Activated naive CD4-positive, alpha-beta T cell treated with anti-CD3 and anti-CD28 coated beads, Interleukin-2, amount 10 ng/mL, durations not matched to agents 7 days and 5 days (primary cell): ENCODE results near the gene SPATA17.
"Not testable (repeated sequence)": the region's sequence is repeated elsewhere in the genome, so short reads cannot be mapped to it uniquely, and the experiment has no call there.

Experiments used
- CTCF ChIA-PET: fragments of 350-600 bp; sonication (Branson Sonifier 250); formaldehyde crosslinking; loops from one replicate; lab custom pipeline; 2021; ENCODE audit warnings: antibody characterized with exemption; lab: Charles Lee
- DNase-seq: peaks from one replicate; pipeline ENCODE4 v3.0.0-alpha.2; 2020
- H3K27ac Mint-ChIP-seq: one replicate; pipeline ENCODE4 v1.8.0; 2021; ENCODE audit warnings: mild to moderate bottlenecking, moderate library complexity, mixed read lengths
- H3K27me3 Mint-ChIP-seq: one replicate; pipeline ENCODE4 v1.8.0; 2021; ENCODE audit warnings: mild to moderate bottlenecking, mixed read lengths
- H3K36me3 Mint-ChIP-seq: one replicate; pipeline ENCODE4 v1.8.0; 2021; ENCODE audit warnings: mixed read lengths
- H3K4me1 Mint-ChIP-seq: one replicate; pipeline ENCODE4 v1.8.0; 2021; ENCODE audit warnings: mixed read lengths
- H3K4me3 Mint-ChIP-seq: one replicate; pipeline ENCODE4 v1.8.0; 2021; ENCODE audit warnings: mild to moderate bottlenecking, moderate library complexity, mixed read lengths
- H3K9me3 Mint-ChIP-seq: one replicate; pipeline ENCODE4 v1.8.0; 2021; ENCODE audit warnings: mixed read lengths

The SPATA17 gene

DNA sequence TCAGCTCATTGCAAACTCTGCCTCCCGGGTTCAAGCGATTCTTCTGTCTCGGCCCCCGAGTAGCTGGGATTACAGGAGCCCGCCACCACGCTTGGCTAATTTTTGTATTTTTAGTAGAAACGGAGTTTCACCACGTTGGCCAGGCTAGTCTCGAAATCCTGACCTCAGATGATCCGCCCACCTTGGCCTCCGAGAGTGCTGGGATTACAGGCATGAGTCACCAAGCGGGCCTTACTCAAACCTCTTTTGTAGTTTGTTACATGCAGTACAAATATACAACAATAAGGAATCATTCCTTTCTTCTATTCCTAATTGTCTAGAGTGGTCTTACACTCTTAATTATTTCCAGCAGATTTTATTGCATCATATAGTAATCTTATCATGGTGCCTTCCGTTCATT, 16.6 kb downstream of the SPATA17 start:
- CTCF ChIA-PET, result interaction anchor here (0.9 kb wide), 1 partner anchor 13 kb away, joined by 3 read pairs; no protein-coding TSS in a partner anchor
- H3K27ac Mint-ChIP-seq, result no peak overlapping the region
- no peaks in the 10 kb centered on the region for H3K9me3 Mint-ChIP-seq
- peaks cover 6% of the 10 kb centered on the region for H3K27me3 Mint-ChIP-seq
- DNase-seq, result no peak
- H3K4me1 Mint-ChIP-seq, result no peaks in the 10 kb centered on the region
- H3K36me3 Mint-ChIP-seq, result no peaks in the 10 kb centered on the region
- no peak overlapping the region for H3K4me3 Mint-ChIP-seq

GRCh38 chr1:217650674-217651073, 19.5 kb downstream of the SPATA17 start:
- Mint-ChIP-seq H3K4me3 (no peak overlapping the region), H3K36me3 (no peaks in the 10 kb centered on the region), H3K27ac (no peak overlapping the region), H3K9me3 (no peaks in the 10 kb centered on the region), H3K27me3 (no peaks in the 10 kb centered on the region), H3K4me1 (no peaks in the 10 kb centered on the region)
- CTCF ChIA-PET, result no interaction called here
- DNase-seq, result no peak

DNA sequence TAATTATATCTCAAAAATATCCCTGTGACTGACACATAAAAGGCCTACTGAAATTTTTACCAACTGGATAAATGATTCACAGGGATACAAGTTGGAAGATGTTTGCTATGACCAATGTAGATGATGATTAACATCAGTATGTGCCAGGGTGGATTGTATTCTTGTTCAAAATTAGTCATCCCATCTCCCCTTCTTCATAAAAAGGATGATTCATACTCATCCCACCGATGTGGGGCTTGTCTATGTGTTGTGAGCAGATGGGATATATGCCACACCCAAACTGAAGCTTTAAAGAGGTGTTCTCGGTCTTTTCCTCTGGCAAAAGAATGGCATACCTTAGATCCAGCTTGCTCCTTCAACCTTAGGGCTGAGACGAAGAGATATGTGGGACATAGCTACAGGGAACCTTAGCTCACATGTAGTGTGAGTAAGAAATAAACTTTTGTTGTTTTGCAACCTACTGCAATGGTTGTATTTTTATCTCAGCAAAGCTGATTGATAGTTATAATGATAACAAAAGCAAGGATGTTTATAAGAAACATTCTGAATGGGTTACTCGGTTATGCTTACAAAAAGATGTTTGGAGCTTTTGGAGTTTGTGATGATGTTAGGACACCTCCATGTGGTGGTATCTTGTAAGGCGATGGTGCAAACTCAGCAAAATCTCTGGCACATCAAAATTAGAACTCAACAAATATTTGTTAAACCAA, 29.4 kb downstream of the SPATA17 start:
- H3K4me3 Mint-ChIP-seq, result no peak overlapping the region
- H3K36me3 Mint-ChIP-seq, result no peaks in the 10 kb centered on the region
- no peaks in the 10 kb centered on the region for H3K27me3 Mint-ChIP-seq
- no peak for DNase-seq
- no peak overlapping the region for H3K27ac Mint-ChIP-seq
- H3K9me3 Mint-ChIP-seq, result no peaks in the 10 kb centered on the region
- no peaks in the 10 kb centered on the region for H3K4me1 Mint-ChIP-seq
- CTCF ChIA-PET, result interaction anchor here (0.8 to 1.1 kb wide), 2 partner anchors 13 to 245 kb away, joined by 3 read pairs; no protein-coding TSS in a partner anchor

- Mint-ChIP-seq H3K9me3 (no peaks in the 10 kb centered on the region), H3K4me1 (no peaks in the 10 kb centered on the region), H3K27ac (no peak overlapping the region), H3K27me3 (no peaks in the 10 kb centered on the region), H3K4me3 (no peak overlapping the region), H3K36me3 (no peaks in the 10 kb centered on the region)
- DNase-seq, result no peak
- CTCF ChIA-PET, result interaction anchor here (0.8 to 1.1 kb wide), 2 partner anchors 14 to 246 kb away, joined by 3 read pairs; no protein-coding TSS in a partner anchor
These were observed 30.3 kb downstream of the SPATA17 start for GRCh38 chr1:217661407-217661806.

DNA sequence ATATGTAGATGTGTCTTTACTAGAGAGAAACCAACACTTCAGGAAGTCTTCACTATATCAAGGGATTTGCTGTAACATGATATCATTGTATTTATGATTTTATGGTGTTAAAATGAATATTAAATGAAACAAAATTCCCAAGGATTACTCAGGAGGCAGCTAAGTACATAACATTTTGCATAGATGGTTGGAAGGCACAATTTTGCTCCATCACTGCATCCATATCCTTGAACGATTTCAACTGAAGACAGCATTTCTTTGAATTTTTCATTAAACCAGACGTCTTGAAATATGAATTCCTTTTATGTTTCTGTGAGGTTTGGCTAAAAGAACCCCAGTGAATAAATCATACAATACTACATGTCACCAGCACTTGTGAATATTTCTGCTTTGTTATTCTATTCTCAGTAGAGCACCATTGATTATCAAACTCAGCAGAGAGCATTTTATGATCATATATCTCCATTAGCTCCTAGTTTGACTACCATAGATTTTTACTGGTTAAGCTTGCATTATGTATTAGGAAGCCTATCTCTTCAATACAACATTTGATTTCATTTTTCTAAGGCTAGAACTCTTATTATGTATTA, 37.3 kb downstream of the SPATA17 start:
- Mint-ChIP-seq H3K4me1 (no peaks in the 10 kb centered on the region), H3K4me3 (no peak overlapping the region), H3K36me3 (no peaks in the 10 kb centered on the region), H3K9me3 (no peaks in the 10 kb centered on the region), H3K27me3 (no peaks in the 10 kb centered on the region), H3K27ac (no peak overlapping the region)
- CTCF ChIA-PET, result no interaction called here
- no peak for DNase-seq

- Mint-ChIP-seq H3K27me3 (no peaks in the 10 kb centered on the region), H3K27ac (no peak overlapping the region), H3K36me3 (no peaks in the 10 kb centered on the region), H3K4me3 (no peak overlapping the region), H3K4me1 (no peaks in the 10 kb centered on the region), H3K9me3 (no peaks in the 10 kb centered on the region)
- CTCF ChIA-PET, result no interaction called here
- DNase-seq, result no peak
These were observed 42.2 kb downstream of the SPATA17 start for GRCh38 chr1:217673387-217673786.

- H3K9me3 Mint-ChIP-seq, result no peaks in the 10 kb centered on the region
- no peak overlapping the region for H3K4me3 Mint-ChIP-seq
- CTCF ChIA-PET, result no interaction called here
- DNase-seq, result no peak
- H3K36me3 Mint-ChIP-seq, result no peaks in the 10 kb centered on the region
- H3K4me1 Mint-ChIP-seq, result no peaks in the 10 kb centered on the region
- no peaks in the 10 kb centered on the region for H3K27me3 Mint-ChIP-seq
- peak overlapping the region; percentile 21 for H3K27ac Mint-ChIP-seq
These were observed 43.0 kb downstream of the SPATA17 start for GRCh38 chr1:217674028-217674729.

- H3K4me3 Mint-ChIP-seq, result no peak overlapping the region
- no peak overlapping the region for H3K27ac Mint-ChIP-seq
- no peak for DNase-seq
- no peaks in the 10 kb centered on the region for H3K4me1 Mint-ChIP-seq
- H3K27me3 Mint-ChIP-seq, result no peaks in the 10 kb centered on the region
- H3K36me3 Mint-ChIP-seq, result no peaks in the 10 kb centered on the region
- CTCF ChIA-PET, result no interaction called here
- no peaks in the 10 kb centered on the region for H3K9me3 Mint-ChIP-seq
These were observed 50.7 kb downstream of the SPATA17 start for GRCh38 chr1:217681806-217682205.

- Mint-ChIP-seq H3K9me3 (no peaks in the 10 kb centered on the region), H3K4me1 (no peaks in the 10 kb centered on the region), H3K36me3 (no peaks in the 10 kb centered on the region), H3K27ac (no peak overlapping the region), H3K27me3 (no peaks in the 10 kb centered on the region), H3K4me3 (no peak overlapping the region)
- CTCF ChIA-PET, result no interaction called here
- DNase-seq, result no peak
These were observed 56.4 kb downstream of the SPATA17 start for GRCh38 chr1:217687511-217687910.

DNA sequence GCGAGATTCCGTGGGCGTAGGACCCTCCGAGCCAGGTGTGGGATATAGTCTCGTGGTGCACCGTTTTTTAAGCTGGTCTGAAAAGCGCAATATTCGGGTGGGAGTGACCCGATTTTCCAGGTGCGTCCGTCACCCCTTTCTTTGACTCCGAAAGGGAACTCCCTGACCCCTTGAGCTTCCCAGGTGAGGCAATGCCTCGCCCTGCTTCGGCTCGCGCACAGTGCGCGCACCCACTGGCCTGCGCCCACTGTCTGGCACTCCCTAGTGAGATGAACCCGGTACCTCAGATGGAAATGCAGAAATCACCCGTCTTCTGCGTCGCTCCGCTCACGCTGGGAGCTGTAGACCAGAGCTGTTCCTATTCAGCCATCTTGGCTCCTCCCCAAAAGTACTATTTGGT, 65.0 kb downstream of the SPATA17 start:
- DNase-seq, H3K9me3 Mint-ChIP-seq, H3K4me3 Mint-ChIP-seq, H3K27ac Mint-ChIP-seq, H3K36me3 Mint-ChIP-seq, H3K4me1 Mint-ChIP-seq, CTCF ChIA-PET, H3K27me3 Mint-ChIP-seq: not testable (repeated sequence)

DNA sequence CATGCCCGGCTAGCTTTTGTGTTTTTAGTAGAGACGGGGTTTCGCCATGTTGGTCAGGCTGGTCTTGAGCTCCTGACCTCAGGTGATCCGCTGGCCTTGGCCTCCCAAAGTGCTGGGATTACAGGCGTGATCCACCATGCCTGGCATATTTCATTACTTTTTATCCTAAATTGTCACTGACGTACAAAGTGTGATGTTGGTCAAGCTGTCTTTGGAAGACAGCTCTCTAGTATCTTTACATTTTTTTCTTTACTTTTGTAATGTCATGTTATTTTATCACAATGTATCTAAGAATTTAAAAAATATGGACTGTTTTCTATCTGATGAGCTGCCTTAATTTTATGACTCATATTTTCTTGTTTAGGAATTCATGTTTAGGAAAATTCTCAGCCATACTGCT, 72.2 kb downstream of the SPATA17 start:
- Mint-ChIP-seq H3K9me3 (peaks cover 4% of the 10 kb centered on the region), H3K36me3 (no peaks in the 10 kb centered on the region), H3K4me3 (no peak overlapping the region), H3K4me1 (no peaks in the 10 kb centered on the region), H3K27me3 (no peaks in the 10 kb centered on the region), H3K27ac (no peak overlapping the region)
- CTCF ChIA-PET, result no interaction called here
- DNase-seq, result no peak

DNA sequence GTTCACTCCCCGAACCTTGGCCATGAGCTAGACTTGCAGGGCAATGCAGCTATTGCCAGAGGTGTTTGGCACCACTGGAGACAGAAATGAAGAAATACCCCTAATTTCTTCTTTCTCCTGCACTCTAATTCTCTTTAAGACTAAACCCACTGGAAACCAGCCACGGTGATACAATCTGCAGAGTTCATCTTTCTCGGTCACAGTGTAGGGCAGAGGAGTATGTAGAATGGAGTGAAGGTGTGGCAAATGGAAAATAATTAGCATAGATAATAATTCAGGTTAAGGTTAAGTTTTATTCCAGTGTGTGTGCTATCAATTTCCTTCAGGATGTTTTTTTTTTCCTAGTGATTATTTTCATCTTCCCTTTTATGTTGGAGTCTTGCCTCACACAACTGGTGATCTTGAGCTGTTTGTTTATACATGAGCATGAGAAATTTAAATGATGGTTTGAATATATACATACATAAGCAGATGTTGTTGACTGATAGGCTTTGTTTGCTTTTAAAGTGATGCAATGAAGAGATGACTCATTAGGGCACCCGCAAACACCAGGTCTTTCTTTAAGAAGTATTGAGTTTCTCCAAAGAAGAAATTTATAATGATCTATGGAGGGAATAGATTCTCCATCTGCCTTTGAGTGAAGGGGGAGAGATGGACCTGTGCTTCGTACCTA, 81.9 kb downstream of the SPATA17 start:
- no peaks in the 10 kb centered on the region for H3K27me3 Mint-ChIP-seq
- H3K4me3 Mint-ChIP-seq, result no peak overlapping the region
- no peaks in the 10 kb centered on the region for H3K9me3 Mint-ChIP-seq
- H3K4me1 Mint-ChIP-seq, result no peaks in the 10 kb centered on the region
- no peak overlapping the region for H3K27ac Mint-ChIP-seq
- H3K36me3 Mint-ChIP-seq, result no peaks in the 10 kb centered on the region
- CTCF ChIA-PET, result no interaction called here
- DNase-seq, result no peak

DNA sequence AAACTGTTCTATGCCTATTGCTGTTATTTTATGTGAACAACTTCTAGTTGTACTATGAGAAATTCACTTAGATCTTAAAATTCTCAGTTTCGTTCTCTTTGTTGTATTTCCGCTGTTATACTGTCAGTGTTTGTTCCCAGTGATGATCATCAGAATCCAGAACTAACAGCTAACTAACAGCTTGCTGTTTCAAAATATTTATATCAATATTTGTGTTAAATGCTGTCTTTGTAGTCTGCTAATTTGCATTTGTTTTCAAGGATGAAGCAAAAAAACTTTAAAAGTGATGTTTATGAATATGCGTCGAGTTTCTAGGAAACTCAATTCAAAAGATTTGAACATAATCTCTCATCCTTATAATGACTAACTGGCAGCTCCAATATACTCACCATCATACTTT, 84.5 kb downstream of the SPATA17 start:
- no peaks in the 10 kb centered on the region for H3K4me1 Mint-ChIP-seq
- no peak overlapping the region for H3K4me3 Mint-ChIP-seq
- H3K9me3 Mint-ChIP-seq, result no peaks in the 10 kb centered on the region
- no peak for DNase-seq
- CTCF ChIA-PET, result no interaction called here
- H3K27ac Mint-ChIP-seq, result no peak overlapping the region
- no peaks in the 10 kb centered on the region for H3K27me3 Mint-ChIP-seq
- H3K36me3 Mint-ChIP-seq, result no peaks in the 10 kb centered on the region

DNA sequence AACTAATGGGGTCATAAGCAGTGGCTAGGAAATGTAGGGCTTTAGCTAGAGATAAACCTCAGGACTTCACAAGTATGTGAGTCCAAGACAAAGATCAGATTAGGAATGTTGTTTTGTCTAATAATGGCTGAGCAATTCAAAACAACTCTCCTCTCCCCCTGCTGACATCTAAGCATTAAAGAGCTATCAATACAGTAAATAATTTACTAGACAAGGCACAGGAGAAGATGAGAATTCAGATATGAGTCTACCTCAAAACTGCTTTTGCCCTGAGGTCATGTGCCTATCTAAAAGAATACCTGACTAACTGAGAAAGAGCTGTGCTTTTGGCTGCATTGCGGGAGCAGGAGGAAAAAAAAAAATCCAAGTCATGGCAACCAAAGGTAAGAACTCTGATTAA, 86.8 kb downstream of the SPATA17 start:
- DNase-seq, result no peak
- CTCF ChIA-PET, result no interaction called here

More for the DNA sequence above, 86.8 kb downstream of the SPATA17 start:
- Mint-ChIP-seq H3K27ac (no peak overlapping the region), H3K36me3 (no peaks in the 10 kb centered on the region), H3K27me3 (no peaks in the 10 kb centered on the region), H3K4me1 (no peaks in the 10 kb centered on the region), H3K4me3 (no peak overlapping the region), H3K9me3 (no peaks in the 10 kb centered on the region)
